Mesodermal cell (in vitro differentiated cells): ENCODE measurements around the gene FHOD1.

ENCODE experiments used
- H3K27ac ChIP-seq: 2 replicates; pipeline ENCODE4 v1.7.0; 2013; ENCODE audit warnings: mild to moderate bottlenecking, low read depth, low read length, moderate library complexity; ENCODE audit not compliant: severe bottlenecking
- H3K36me3 ChIP-seq: 2 replicates; pipeline ENCODE4 v1.7.1; 2013; ENCODE audit warnings: mild to moderate bottlenecking, low read length, moderate library complexity; ENCODE audit not compliant: control insufficient read depth, insufficient read depth
- H3K4me1 ChIP-seq: one replicate; pipeline ENCODE4 v1.7.1; 2013; ENCODE audit warnings: mild to moderate bottlenecking, low read length; ENCODE audit not compliant: insufficient read depth, control insufficient read depth, poor library complexity, severe bottlenecking
- H3K4me3 ChIP-seq: 2 replicates; pipeline ENCODE4 v1.7.0; 2013; ENCODE audit warnings: low read length, control low read depth, mild to moderate bottlenecking; ENCODE audit not compliant: insufficient read depth, poor library complexity, severe bottlenecking; ENCODE audit errors: extremely low read depth
- H3K9me3 ChIP-seq: 2 replicates; pipeline ENCODE4 v1.7.1; 2013; ENCODE audit warnings: mild to moderate bottlenecking, low read length, moderate library complexity; ENCODE audit not compliant: control insufficient read depth
- WGBS, 2 experiments: methylation state at CpG; one replicate each; pipeline ENCODE4 v1.1.5; 2013; ENCODE audit warnings: missing lambda C conversion rate in 2 of 2; ENCODE audit not compliant: insufficient coverage in 2 of 2; 5-methylcytosine and 5-hydroxymethylcytosine counted together

Gene FHOD1

DNA sequence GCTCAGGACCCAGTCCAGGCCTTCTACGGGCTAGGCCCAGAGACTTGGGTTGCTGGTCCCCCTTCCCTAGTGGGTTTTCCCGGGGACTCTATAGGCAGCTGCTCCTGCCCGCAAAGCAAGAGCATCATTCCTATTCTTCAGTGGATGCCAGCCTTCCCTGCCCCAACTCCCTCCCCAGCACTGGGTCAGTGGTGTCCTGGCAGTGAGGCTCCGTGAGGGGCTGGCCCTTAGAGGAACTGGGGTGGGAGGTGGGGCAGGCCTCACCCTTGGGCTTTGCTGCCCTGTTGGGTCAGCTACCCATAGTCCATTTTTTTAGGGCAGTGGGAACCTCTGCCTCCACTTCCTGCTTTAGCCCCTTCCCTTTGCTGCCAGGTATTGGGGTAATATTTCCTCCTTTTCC lies 24.2 kb upstream of the FHOD1 start:
- peaks cover 19% of the 10 kb centered on the region for H3K4me1 ChIP-seq
- H3K4me3 ChIP-seq, result no peak overlapping the region
- H3K27ac ChIP-seq, result no peak overlapping the region
- 95 to 100% methylated on average over 2 to 3 of the region's 4 CpGs for WGBS, 2 experiments
- no peaks in the 10 kb centered on the region for H3K36me3 ChIP-seq
- no peaks in the 10 kb centered on the region for H3K9me3 ChIP-seq

DNA sequence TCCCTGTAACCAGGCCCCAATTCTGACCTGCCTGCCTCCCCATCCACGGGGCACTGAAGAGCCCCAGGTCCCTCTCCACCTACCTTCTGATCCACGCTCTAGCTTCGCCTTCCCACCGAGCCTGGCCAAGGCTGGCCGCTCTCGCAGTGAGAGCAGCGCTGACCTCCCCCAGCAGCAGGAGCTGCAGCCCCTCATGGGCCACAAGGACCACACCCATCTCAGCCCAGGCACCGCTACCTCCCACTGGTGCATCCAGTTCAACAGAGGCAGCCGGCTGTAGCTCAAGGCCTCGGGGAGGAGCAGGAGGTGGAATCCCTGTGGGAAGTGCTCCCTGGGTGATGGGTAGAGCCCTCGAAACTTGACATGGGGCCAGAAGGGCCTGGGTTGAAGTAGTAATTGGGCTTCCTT lies 23.7 kb upstream of the FHOD1 start:
- Histone ChIP-seq H3K27ac (no peak overlapping the region), H3K9me3 (no peaks in the 10 kb centered on the region), H3K36me3 (no peaks in the 10 kb centered on the region), H3K4me1 (peaks cover 19% of the 10 kb centered on the region), H3K4me3 (no peak overlapping the region)
- WGBS, 2 experiments, result 89 to 94% methylated on average over 9 to 11 of the region's 11 CpGs

DNA sequence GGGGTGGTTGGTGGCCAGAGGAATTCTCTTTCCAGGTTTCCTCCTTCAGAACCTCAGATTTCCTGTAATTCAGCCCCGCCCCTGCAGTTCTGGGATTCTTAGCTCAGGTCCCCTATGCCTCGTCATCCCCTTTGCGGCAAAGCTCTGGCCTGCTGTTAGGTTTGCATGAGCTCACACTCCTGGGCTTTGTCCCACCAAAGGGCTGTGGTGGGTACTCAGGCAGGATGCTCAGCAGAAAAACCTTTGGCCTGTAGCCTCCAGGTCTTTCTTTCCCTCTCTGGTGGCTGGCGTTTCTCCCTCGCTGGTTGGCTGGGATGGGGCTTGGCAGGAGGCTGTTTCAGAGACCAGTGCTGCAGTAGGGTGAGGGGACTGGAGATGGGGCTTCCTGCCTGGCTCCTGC lies 22.5 kb upstream of the FHOD1 start:
- Histone ChIP-seq H3K4me3 (no peak overlapping the region), H3K9me3 (no peaks in the 10 kb centered on the region), H3K36me3 (no peaks in the 10 kb centered on the region), H3K27ac (no peak overlapping the region), H3K4me1 (peaks cover 19% of the 10 kb centered on the region)
- 56 to 74% methylated on average over 2 to 3 of the region's 5 CpGs for WGBS, 2 experiments

DNA sequence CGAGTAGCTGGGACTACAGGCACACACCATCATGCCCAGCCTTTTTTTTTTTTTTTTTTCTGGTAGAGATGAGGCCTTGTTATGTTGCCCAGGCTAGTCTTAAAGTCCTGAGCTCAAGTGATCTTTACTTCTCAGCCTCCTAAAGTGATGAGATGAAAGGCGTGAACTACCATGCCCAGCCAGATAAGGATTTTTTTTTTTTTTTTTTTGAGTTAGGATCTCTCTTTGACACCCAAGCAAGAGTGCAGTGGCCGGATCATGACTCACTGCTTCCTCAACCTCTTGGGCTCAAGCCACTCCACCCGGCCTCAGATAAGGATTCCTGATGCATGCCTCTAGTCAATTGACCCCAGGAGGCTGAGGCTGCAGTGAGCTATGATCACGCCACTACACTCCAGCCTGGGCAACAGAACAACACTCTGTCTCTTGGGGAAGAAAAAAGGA lies 20.9 kb upstream of the FHOD1 start:
- WGBS, 2 experiments, result 13% methylated on average over 1 of the region's 5 CpGs; no CpG with 5 or more reads in 1 of the 2 experiments
- Histone ChIP-seq H3K4me1 (peaks cover 19% of the 10 kb centered on the region), H3K36me3 (no peaks in the 10 kb centered on the region), H3K4me3 (no peak overlapping the region), H3K9me3 (no peaks in the 10 kb centered on the region), H3K27ac (no peak overlapping the region)

GRCh38 chr16:67265834-67266233 lies 18.6 kb upstream of the FHOD1 start:
- H3K4me1 ChIP-seq, result peaks cover 19% of the 10 kb centered on the region
- WGBS, 2 experiments, result 85 to 91% methylated on average over 6 to 8 of the region's 8 CpGs
- H3K27ac ChIP-seq, result no peak overlapping the region

DNA sequence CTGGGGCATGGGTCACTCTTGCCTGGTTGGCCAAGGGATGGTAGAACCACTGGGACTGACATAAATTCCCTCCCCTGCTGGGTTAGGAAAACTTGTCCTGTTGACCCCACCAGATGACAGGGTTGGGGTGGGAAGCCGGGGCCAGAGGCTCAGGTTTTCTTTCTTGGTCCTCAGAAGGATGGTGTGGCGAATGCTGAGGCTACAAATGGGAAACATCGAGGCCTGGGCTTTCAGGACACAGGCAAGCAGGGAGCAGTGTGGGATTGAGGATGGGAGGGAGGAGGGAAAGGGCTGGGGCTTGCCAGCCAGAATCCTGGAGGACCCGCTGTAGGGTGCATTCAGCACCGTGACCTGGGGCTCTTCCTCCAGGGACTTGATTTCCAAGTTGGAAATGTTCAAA lies 17.6 kb upstream of the FHOD1 start:
- 89 to 93% methylated on average over 4 to 5 of the region's 5 CpGs for whole genome bisulfite sequencing, 2 experiments
- Histone ChIP-seq H3K4me3 (no peak overlapping the region), H3K36me3 (no peaks in the 10 kb centered on the region), H3K9me3 (no peaks in the 10 kb centered on the region), H3K4me1 (peaks cover 16% of the 10 kb centered on the region), H3K27ac (no peak overlapping the region)

More at GRCh38 chr16:67265834-67266233, 18.6 kb upstream of the FHOD1 start:
- Histone ChIP-seq H3K4me3 (no peak overlapping the region), H3K36me3 (no peaks in the 10 kb centered on the region), H3K9me3 (no peaks in the 10 kb centered on the region)

DNA sequence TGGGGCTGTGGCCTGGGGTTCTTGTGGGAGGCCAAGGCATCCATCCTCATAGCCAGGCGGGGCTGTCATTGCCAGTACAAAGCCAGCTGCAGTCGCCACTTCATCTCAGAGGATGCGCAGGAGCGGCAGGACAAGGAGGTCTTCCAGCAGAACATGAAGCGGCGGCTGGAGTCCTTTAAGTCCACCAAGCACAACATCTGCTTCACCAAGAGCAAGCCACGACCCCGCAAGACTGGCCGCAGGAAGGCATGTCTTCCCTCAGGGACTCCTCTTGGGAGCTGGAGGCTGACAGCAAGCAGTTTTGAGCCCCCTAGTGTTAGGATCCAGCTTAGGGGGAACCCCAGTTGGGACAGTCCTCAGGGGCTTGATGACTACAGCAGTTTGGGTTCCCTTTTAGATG lies 17.0 kb upstream of the FHOD1 start:
- peaks cover 10% of the 10 kb centered on the region for H3K4me1 ChIP-seq
- H3K9me3 ChIP-seq, result no peaks in the 10 kb centered on the region
- no peak overlapping the region for H3K4me3 ChIP-seq
- no peaks in the 10 kb centered on the region for H3K36me3 ChIP-seq
- no peak overlapping the region for H3K27ac ChIP-seq
- WGBS, 2 experiments, result 90 to 96% methylated on average over 4 to 9 of the region's 9 CpGs

- Histone ChIP-seq H3K9me3 (no peaks in the 10 kb centered on the region), H3K4me1 (peaks cover 8% of the 10 kb centered on the region), H3K36me3 (no peaks in the 10 kb centered on the region), H3K4me3 (no peak overlapping the region), H3K27ac (no peak overlapping the region)
- 82 to 85% methylated on average over 3 of the region's 3 CpGs for WGBS, 2 experiments
Observed at GRCh38 chr16:67263201-67263600, 15.9 kb upstream of the FHOD1 start.

DNA sequence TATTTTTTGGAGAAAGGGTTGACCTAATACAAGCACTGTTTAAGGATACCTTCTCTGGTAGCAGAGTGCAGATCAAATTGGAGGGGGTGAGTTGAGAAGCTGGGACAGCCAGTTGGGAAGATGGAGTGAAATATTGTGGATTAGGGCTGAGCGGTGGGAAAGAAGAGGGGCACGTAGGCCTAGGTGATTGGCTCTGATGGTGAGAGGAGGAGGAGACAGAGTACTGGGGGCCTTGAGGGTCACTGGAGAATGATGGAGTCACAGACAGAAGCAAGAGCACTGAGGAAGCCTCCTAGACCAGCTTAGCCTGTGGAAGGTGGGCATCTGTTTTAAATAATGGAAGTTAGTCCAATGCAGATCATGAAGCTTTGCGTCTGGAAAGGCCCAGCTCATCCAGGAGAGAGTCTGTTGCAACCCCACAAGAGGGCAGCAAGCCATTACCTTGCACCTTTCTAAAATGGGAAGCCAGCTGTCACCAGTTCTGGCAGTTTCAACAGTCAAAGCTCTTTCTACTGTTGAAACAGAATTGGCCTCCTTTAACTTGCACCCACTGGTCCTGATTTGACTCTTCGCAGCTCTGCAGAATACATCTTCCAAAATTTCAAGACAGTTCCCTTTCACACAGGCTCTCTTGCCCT lies 13.3 kb upstream of the FHOD1 start:
- H3K4me1 ChIP-seq, result no peaks in the 10 kb centered on the region
- no peak overlapping the region for H3K4me3 ChIP-seq
- no peaks in the 10 kb centered on the region for H3K36me3 ChIP-seq
- H3K9me3 ChIP-seq, result no peaks in the 10 kb centered on the region
- H3K27ac ChIP-seq, result no peak overlapping the region
- 77 to 83% methylated on average over 3 to 4 of the region's 4 CpGs for WGBS, 2 experiments

DNA sequence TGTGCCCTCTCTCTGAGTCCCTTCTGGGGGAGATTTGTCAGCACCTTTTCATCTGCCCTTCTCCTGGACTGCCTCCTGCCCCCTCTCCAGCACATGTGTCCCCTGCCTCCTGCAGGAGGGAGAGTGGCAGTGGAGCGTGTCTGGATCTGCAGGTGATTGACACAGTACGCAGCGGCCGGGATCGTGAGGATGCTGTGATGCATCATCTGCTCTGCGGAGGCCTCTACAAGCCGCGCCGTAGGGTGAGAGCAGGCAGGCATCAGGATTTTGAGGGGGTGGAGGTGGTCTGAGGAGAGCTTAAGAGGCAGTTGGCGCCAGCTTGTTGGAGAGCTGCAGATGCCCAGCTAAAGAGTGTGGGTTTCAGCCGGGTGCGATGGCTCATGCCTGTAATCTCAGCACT lies 12.4 kb upstream of the FHOD1 start:
- Histone ChIP-seq H3K36me3 (no peaks in the 10 kb centered on the region), H3K4me1 (no peaks in the 10 kb centered on the region), H3K27ac (no peak overlapping the region), H3K4me3 (no peak overlapping the region), H3K9me3 (no peaks in the 10 kb centered on the region)
- 95 to 100% methylated on average over 12 of the region's 12 CpGs for WGBS, 2 experiments

DNA sequence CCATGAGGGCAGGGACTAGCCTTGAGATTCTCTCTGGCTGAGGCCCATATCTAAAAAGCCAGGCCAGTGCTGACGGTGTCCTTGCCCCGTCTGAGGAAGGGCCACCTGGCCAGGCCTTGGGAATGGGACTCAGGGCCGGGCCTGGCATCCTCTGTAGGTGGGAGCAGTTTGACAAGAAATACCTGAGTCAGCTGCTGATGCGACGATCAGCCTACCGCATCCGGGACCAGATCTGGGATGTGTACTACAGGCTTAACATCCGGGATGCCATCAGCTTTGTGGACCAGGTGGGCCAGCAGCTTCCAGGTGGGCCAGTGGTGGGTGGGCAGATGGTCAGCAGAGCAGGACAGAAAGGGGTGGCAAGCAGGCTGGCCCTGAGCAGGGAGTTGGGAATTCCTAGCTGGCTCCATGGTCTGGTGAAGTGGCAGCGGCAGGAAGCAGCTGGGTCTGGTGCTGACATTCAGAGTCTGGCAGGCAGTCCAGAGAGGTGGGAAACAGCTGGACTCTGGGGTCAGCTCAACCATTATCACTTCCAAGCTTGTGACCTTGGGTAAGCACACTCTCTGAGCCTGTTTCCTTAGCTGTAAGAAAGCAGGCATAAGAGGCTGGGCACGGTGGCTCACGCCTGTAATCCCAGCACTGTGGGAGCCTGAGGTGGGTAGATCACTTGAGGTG lies 11.0 kb upstream of the FHOD1 start:
- Histone ChIP-seq H3K4me1 (no peaks in the 10 kb centered on the region), H3K4me3 (no peak overlapping the region), H3K9me3 (no peaks in the 10 kb centered on the region), H3K27ac (no peak overlapping the region), H3K36me3 (no peaks in the 10 kb centered on the region)
- WGBS, 2 experiments, result 92 to 98% methylated on average over 11 of the region's 11 CpGs
